ENCODE data around the gene OR5AU1.
"Not testable (repeated sequence)": the region's sequence is repeated elsewhere in the genome, so short reads cannot be mapped to it uniquely, and the experiment has no call there.

Gene OR5AU1

DNA sequence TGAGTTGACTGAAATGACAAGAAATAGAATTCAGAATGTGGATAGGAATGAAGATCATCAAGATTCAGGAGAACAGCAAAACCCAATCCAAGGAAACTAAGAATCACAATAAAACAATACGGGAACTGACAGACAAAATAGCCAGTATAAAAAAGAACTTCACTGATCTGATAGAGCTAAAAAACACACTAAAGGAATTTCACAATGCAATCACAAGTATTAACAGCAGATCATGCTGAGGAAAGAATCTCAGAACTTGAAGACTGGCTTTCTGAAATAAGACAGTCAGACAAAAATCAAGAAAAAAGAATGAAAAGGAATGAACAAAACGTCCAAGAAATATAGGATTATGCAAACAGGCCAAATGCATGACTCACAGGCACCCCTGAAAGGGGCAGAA, 15.3 kb upstream of the OR5AU1 start:
- DNase-seq (ENCODE audit: low read depth, low spot score) = no peak

DNA sequence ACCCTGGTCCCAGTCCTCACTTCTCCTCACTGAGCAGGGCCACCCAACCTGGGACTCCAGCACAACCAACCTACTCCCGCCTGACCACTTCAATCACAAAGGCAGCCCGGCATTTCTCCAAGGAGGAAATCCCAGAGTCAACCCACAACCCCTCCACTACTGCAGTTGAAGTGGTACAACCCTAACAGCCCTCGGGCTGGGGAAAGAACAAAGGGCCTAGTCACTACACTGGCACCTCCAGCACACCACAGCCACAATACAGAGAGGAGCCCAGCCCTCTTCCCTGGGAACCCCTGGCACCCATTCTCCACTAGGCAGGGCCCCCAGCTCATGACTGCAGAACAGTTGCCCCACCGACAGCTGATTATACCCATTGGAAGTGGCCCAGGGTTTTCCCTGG, 13.7 kb upstream of the OR5AU1 start:
- DNase-seq (ENCODE audit: low read depth, low spot score) = no peak

DNA sequence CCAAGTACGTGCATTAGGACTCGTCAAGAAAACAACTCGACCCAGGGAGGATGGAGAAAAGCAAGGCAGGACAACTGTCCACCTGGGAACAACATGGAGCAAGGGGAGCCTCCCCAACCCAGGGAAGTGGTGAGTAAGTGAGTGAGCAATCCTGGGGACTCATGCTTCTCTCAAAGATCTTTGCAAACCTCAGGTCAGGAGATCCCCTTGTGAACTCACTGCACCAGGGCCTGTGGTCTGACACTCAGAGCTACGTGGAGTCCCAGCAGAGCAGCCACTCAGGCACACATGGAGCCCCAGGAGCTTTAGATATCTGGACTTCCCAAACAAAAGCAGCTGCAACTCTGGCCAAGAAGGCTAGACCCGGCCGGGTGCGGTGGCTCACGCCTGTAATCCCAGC, 12.2 kb upstream of the OR5AU1 start:
- DNase-seq (ENCODE audit: low read depth, low spot score) = no peak

DNA sequence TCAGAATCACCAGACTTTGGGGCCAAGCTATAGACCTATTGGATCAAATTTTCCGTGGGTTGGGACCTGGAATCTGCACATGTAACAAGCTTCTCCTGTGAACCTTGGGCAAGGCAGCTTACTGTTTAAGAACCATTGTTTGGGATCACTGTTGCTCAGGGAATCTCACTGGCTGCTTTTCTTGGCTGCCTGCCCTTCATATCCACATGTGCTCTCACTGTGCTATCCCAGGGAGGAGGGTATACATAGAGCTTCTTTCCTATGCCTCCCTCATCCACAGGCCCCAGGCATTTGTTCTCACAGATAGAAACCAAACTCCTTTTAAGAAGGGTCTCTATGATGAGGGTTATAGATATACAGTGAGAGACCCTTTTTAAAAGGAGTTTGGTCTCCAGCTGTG, 9.8 kb upstream of the OR5AU1 start:
- not testable (repeated sequence) for DNase-seq (ENCODE audit: low read depth, low spot score)

GRCh38 chr14:21165002-21165605, 9.2 kb upstream of the OR5AU1 start:
- not testable (repeated sequence) for DNase-seq (ENCODE audit: low read depth, low spot score)

GRCh38 chr14:21163871-21164291, 8.0 kb upstream of the OR5AU1 start:
- DNase-seq (ENCODE audit: low read depth, low spot score) = no peak

GRCh38 chr14:21162081-21162480, 6.2 kb upstream of the OR5AU1 start:
- no peak for DNase-seq (ENCODE audit: low read depth, low spot score)

DNA sequence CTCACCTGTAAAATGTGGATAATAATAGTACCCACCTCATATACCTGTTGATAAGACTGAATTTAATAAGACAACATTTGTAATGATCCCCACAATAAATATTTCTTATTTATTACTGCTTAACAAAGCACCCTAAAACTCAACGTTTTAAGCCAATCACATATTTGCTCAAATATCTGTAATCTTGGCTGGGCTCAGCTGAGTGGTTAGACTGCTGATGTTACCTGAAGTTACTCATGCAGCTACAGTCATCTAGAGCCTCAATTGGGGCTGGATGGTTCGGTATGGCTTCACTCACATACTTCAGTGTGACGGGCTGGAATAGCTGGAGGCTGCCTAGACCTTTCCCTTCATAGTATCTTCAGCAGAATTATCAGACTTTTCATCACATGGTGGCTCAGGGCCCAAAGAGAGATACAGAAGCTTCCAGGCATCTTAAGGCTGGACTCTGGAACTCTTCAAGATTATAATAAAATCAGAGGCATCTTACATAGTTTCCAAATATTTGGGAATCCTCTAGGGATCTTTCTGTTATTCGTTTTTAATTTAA, 4.3 kb upstream of the OR5AU1 start:
- DNase-seq (ENCODE audit: low read depth, low spot score) = no peak

GRCh38 chr14:21158175-21158574, 2.3 kb upstream of the OR5AU1 start:
- DNase-seq (ENCODE audit: low read depth, low spot score) = not testable (repeated sequence)

DNA sequence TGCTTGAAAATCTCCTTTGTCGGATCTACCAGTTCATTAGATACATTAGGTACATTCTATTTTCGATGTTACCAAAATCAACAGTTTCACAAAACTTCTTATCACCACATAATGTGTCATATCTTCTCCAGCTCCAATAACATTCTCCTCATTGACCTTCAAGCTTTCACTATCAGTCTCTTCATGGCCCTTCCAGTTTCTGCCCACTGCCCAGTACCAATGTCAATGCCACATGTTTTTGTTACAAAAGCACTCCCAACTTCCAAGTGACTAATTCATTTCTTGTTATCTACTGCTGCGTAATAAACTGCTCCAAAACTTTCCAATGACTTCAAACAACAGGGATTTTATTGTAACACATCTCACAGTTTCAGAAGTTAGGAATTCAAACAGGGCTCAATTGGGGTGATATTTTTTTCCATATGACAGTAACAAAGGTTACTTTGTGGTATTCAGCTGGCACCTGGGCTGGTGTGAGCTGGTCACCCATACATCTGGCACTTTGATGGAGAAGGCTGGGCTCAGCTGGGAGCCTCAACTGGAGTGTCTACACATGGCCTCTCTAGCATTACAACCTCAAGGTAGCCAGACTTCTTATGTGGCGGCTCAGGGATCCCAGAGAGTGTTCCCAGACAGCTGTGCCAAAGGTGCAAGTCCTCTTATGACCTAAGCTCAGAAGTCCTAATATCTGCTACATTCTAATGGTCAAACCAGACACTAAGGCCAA, 6.1 kb downstream of the OR5AU1 start:
- no peak for DNase-seq (ENCODE audit: low read depth, low spot score)

DNA sequence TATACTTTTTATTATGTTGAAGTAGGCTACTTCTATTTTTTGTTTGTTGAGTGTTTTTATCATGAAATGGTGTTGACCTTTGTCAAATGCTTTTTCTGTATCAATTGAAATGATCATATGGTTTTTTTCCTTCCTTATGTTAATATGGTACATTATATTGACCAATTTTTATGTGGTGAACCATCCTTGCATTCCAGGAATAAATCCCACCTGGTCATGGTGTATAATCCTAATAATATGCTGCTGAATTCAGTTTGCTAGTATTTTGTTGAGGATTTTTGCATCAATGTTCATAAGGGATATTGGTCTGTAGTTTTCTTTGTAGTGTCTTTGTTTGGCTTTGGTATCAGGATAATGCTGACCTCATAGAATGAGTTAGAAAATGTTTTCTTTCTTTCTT, 10.4 kb downstream of the OR5AU1 start:
- no peak for DNase-seq (ENCODE audit: low read depth, low spot score)

DNA sequence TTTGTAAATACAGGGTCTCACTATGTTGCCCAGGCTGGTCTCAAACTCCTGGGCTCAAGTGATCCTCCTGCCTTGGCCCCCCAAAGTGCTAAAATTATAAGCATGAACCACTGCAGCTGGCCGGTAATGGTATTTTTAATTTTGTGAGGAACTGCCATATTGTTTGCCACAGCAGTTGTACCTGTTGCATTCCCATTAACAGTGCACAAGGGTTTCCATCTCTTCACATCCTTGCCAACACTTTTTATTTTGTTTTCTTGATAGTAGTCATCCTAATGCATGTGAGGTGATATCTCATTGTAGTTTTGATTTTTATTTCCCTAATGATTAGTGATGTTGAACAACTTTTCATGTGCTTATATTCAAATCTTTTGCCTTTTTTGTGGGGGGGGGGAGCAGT, 13.5 kb downstream of the OR5AU1 start:
- DNase-seq (ENCODE audit: low read depth, low spot score) = no peak

GRCh38 chr14:21136024-21136423, 19.8 kb downstream of the OR5AU1 start:
- no peak for DNase-seq (ENCODE audit: low read depth, low spot score)

GRCh38 chr14:21133901-21134300, 22.0 kb downstream of the OR5AU1 start:
- no peak for DNase-seq (ENCODE audit: low read depth, low spot score)

DNA sequence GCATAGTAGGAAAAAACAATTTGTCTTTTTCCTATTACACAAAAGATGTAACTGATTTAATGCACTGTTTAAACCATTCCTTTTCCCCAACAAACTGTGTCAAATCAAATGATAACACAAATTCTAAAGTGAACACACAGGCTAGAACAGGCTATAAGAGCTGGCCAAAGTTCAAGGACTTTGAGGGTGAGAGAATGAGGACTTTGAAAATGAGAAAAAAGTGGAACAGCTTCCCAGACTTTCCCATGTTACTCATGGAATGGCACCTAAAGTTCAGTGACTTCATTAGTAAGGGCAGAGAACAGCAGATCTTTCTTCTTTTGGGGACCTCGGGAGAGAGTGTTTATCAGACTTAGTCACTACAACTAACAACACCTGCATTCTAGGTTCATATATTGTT, 32.4 kb downstream of the OR5AU1 start:
- DNase-seq (ENCODE audit: low read depth, low spot score) = no peak

GRCh38 chr14:21121122-21121521, 34.7 kb downstream of the OR5AU1 start:
- no peak for DNase-seq (ENCODE audit: low read depth, low spot score)

GRCh38 chr14:21120686-21121085, 35.2 kb downstream of the OR5AU1 start:
- no peak for DNase-seq (ENCODE audit: low read depth, low spot score)

DNA sequence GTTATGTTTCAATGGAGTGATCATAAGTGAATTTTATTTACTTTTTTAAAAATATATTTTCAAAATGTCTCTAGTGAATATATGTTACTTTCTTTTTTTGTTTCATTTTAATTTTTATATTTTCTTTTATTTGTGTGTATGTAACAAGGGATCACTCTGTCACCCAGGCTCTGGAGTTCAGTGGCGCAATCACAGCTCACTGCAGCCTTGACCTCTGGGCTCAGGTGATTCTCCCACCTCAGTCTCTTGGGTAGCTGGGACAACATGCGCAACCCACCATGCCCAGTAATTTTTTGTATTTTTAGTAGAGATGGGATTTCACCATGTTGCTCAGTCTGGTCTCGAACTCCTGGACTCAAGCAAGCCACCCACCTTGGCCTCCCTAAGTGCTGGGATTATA, 36.9 kb downstream of the OR5AU1 start:
- DNase-seq (ENCODE audit: low read depth, low spot score) = no peak

GRCh38 chr14:21113369-21113768, 42.5 kb downstream of the OR5AU1 start:
- no peak for DNase-seq (ENCODE audit: low read depth, low spot score)

GRCh38 chr14:21112255-21112654, 43.6 kb downstream of the OR5AU1 start:
- no peak for DNase-seq (ENCODE audit: low read depth, low spot score)

DNA sequence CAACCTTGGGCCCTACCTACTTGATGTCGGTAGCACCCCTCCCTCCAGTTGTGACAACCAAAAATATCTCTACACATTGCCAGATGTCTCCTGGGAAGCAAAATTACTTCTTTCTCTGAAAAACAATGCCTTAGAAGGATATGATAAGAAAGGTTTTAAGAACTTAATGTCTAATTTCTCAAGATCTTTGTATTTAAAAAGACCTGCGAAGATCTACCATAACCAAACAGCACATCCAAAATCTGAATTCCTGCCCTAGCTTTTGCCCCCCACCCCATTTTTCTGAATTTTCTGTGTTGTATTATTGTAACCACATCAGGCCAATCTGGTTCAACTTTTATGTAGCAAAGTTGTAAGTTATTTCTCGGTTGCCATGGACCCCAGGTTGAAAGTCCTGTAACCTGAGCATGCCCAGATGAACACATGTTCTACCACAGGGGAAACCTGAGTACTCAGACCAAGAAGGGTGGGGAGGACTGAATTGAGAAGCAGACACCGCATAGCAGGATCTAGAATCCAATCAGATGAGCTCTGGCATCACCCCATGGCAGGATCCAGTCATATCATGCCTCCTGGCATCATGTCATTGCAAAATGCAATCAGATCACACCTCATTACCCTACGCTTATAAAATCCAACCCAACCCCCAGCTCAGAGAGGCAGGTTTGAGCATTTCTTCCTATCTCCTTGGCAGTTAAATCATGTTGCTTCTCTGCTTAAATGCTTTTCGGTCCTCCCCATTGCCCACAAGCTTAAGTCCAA, 46.3 kb downstream of the OR5AU1 start:
- no peak for DNase-seq (ENCODE audit: low read depth, low spot score)

- DNase-seq (ENCODE audit: low read depth, low spot score) = no peak
Observed at GRCh38 chr14:21108791-21109190, 47.1 kb downstream of the OR5AU1 start.

Measured in astrocyte of the hippocampus (primary cell).